Prostate gland (tissue), 2 donors: ENCODE measurements around the gene KLF15. TPM values are rescaled to one million over a fixed set of nuclear protein-coding genes. Genes with fewer than 3 reads are reported as not detected.
A peak's percentile ranks its signal among the peaks of the same experiment; 100 is the strongest.

ENCODE experiments used
- DNase-seq: peaks from one replicate; pipeline ENCODE4 v3.0.0-alpha.2; 2019; ENCODE audit warnings: low spot score
- H3K27ac ChIP-seq, 2 donors: fragments of 200-600 bp; sonication (generic); 2 replicates each; pipeline ENCODE4 v1.5.1; 2017 to 2019
- H3K27me3 ChIP-seq: fragments of 200-600 bp; sonication (generic); replicated peaks from 2 replicates; pipeline ENCODE4 v1.5.1; 2019; ENCODE audit not compliant: insufficient read depth
- H3K36me3 ChIP-seq, 2 donors: fragments of 200-600 bp; sonication (generic); 1 replicate in 1 of 2; 2 replicates in 1 of 2; pipeline versions ENCODE4 v1.5.1 to v1.8.1; 2017 to 2019
- H3K4me1 ChIP-seq: fragments of 200-600 bp; sonication (generic); replicated peaks from 2 replicates; pipeline ENCODE4 v1.5.1; 2019
- H3K4me3 ChIP-seq, 2 donors: fragments of 200-600 bp; sonication (generic); 2 replicates each; pipeline ENCODE4 v1.5.1; 2017 to 2019
- H3K9me3 ChIP-seq: fragments of 200-600 bp; sonication (generic); 2 replicates; pipeline ENCODE4 v1.5.1; 2017
- POLR2A ChIP-seq: fragments of 450-650 bp; IDR thresholded peaks from one replicate; pipeline ENCODE4 v1.6.1; 2016; ENCODE audit warnings: antibody characterized with exemption, mild to moderate bottlenecking
- POLR2AphosphoS5 ChIP-seq: sonication (generic); formaldehyde crosslinking; IDR thresholded peaks from one replicate; pipeline ENCODE4 v1.6.1; 2017; ENCODE audit warnings: antibody characterized with exemption
- WGBS: methylation state at CpG from one replicate; pipeline ENCODE4 v1.1.5; 2018; 5-methylcytosine and 5-hydroxymethylcytosine counted together
- intact Hi-C: fragments of 100-400 bp; cut with DNase I; formaldehyde crosslinking; loops from one replicate; pipeline ENCODE4 v1.14.2; 2022
- total RNA-seq, 2 donors: library from RNA; depleted of rRNA; stranded (reverse); fragments of >200 nt; gene quantifications; one replicate each; pipeline ENCODE4 v1.1.0, GENCODE V29; 2016
- TF ChIP-seq, protein P1 (sequence below), 4 experiments: fragments of 200-600 bp in 2 of 4; fragments of 450-650 bp in 2 of 4; sonication (generic) in 2 of 4; IDR thresholded peaks; 1 replicate in 3 of 4; 2 replicates in 1 of 4; pipeline ENCODE4 v1.5.1; 2016 to 2019; ENCODE audit warnings: antibody characterized with exemption in 4 of 4, mild to moderate bottlenecking in 2 of 4, moderate library complexity in 2 of 4

KLF15 gene
- total RNA-seq, 2 donors from 2014 or later = 52.7 to 72.6 TPM

DNA sequence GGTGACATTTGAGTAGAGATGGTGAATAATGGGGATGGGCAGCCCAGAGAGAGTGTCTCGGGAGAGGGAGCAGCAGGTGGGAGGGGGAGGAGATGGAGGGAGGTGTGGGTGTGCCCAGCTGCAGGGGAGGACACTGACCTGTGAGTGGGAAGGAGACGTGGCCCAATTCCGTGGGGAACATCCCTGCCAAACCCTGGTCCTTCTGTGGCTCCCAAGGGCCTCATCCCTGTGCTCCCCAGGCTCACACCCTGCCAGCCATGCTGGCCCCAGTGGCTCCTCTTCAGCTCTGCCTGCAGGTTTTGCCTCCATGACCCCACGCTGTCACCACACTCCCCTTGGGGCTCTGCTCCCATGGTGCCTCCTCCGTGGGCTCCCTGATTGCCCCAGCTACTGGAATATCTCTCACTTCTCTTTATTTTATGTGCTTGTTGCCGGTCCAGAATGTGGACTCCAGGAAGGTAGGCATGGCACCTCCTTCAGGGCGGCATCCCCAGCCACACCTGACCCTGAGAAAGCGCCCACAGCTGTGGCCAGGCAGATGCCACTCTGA, 44.5 kb upstream of the KLF15 start:
- Histone ChIP-seq H3K36me3 (no peaks in the 10 kb centered on the region), H3K4me3 (no peak overlapping the region), H3K4me1 (no peaks in the 10 kb centered on the region), H3K27me3 (no peaks in the 10 kb centered on the region), H3K27ac (no peak overlapping the region), H3K9me3 (no peaks in the 10 kb centered on the region)
- TF ChIP-seq, protein P1, sequence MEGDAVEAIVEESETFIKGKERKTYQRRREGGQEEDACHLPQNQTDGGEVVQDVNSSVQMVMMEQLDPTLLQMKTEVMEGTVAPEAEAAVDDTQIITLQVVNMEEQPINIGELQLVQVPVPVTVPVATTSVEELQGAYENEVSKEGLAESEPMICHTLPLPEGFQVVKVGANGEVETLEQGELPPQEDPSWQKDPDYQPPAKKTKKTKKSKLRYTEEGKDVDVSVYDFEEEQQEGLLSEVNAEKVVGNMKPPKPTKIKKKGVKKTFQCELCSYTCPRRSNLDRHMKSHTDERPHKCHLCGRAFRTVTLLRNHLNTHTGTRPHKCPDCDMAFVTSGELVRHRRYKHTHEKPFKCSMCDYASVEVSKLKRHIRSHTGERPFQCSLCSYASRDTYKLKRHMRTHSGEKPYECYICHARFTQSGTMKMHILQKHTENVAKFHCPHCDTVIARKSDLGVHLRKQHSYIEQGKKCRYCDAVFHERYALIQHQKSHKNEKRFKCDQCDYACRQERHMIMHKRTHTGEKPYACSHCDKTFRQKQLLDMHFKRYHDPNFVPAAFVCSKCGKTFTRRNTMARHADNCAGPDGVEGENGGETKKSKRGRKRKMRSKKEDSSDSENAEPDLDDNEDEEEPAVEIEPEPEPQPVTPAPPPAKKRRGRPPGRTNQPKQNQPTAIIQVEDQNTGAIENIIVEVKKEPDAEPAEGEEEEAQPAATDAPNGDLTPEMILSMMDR (IDR thresholded peaks at IDR 0.05) = no peak
- no peak for TF ChIP-seq POLR2A
- no peak for TF ChIP-seq POLR2AphosphoS5
- WGBS = 77% methylated on average over 8 of the region's 8 CpGs
- no peak for DNase-seq
- intact Hi-C loops = no loop called here

DNA sequence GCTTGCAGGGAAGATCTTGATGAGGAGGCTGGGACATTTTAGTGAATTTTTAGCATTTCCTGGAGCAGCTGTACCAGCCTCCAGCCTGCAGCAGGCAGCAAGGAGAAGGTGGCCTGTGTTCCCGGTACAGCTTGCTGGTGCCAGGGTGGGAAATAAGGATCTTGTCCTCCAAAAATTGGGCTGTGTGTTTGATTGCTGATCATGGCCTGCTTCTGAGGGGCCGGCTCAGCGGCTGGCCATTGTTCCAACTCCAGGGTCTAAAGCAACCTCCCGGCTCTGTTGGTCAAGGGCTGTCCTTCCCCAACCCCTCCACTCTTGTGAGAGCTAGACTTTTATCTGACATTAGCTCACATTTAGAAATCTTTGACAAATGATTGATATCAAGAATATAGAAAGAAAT, 42.5 kb upstream of the KLF15 start:
- intact Hi-C loops = no loop called here
- DNase-seq = no peak
- no peaks in the 10 kb centered on the region for H3K36me3 ChIP-seq
- H3K4me3 ChIP-seq = no peak overlapping the region
- no peaks in the 10 kb centered on the region for H3K9me3 ChIP-seq
- peak overlapping the region in 1 of 2 donors; percentile 10 for H3K27ac ChIP-seq
- H3K27me3 ChIP-seq = no peaks in the 10 kb centered on the region
- no peaks in the 10 kb centered on the region for H3K4me1 ChIP-seq
- WGBS = 100% methylated on average over 4 of the region's 4 CpGs
- TF ChIP-seq POLR2AphosphoS5 (no peak), POLR2A (no peak)
- TF ChIP-seq, protein P1 (IDR thresholded peaks at IDR 0.05) = no peak

GRCh38 chr3:126399351-126399735, 42.1 kb upstream of the KLF15 start:
- H3K27ac ChIP-seq = peak overlapping the region in 1 of 2 donors; percentile 26
- no peaks in the 10 kb centered on the region for H3K9me3 ChIP-seq
- peak; percentile 21 for DNase-seq
- H3K4me3 ChIP-seq = no peak overlapping the region
- TF ChIP-seq, protein P1 (IDR thresholded peaks at IDR 0.05) = no peak
- peak; percentile 83 for TF ChIP-seq POLR2AphosphoS5
- no peaks in the 10 kb centered on the region for H3K36me3 ChIP-seq
- H3K4me1 ChIP-seq = no peaks in the 10 kb centered on the region
- H3K27me3 ChIP-seq = no peaks in the 10 kb centered on the region
- WGBS = 88% methylated on average over 1 of the region's 1 CpG
- intact Hi-C loops = no loop called here

- TF ChIP-seq, protein P1 (IDR thresholded peaks at IDR 0.05) = no peak
- Histone ChIP-seq H3K4me1 (no peaks in the 10 kb centered on the region), H3K4me3 (no peak overlapping the region), H3K27me3 (no peaks in the 10 kb centered on the region), H3K36me3 (no peaks in the 10 kb centered on the region), H3K27ac (peak overlapping the region in 1 of 2 donors; percentile 26), H3K9me3 (no peaks in the 10 kb centered on the region)
- no peak for DNase-seq
- intact Hi-C loops = no loop called here
- WGBS = 87% methylated on average over 11 of the region's 14 CpGs
Measured at GRCh38 chr3:126398423-126399350, 41.5 kb upstream of the KLF15 start.
